Natural killer cell (primary cell): ENCODE results near the gene AJAP1. TPM values are rescaled to one million over a fixed set of nuclear protein-coding genes. Genes with fewer than 3 reads are reported as not detected.

ENCODE experiments used
- ATAC-seq, 3 donors: fragments of 150-1000 bp in 2 of 3; fragments of 200-7000 bp in 1 of 3; cut with Tn5 transposase; 1 replicate in 1 of 3; 2 replicates in 2 of 3; pipeline ENCODE4 v1.10.0; 2021; ENCODE audit warnings: mild to moderate bottlenecking in 2 of 3, moderate library complexity in 2 of 3
- DNase-seq, 2 donors: peaks; one replicate each; pipeline versions ENCODE4 v3.0.0 to v3.0.0-alpha.2; 2013 to 2021; ENCODE audit warnings: mixed read lengths in 1 of 2
- H3K27ac ChIP-seq: one replicate; pipeline ENCODE4 v1.5.1; 2013; ENCODE audit warnings: mild to moderate bottlenecking, low read length
- H3K27me3 ChIP-seq: one replicate; pipeline ENCODE4 v1.6.1; 2013; ENCODE audit warnings: low read length; ENCODE audit not compliant: control insufficient read depth, insufficient read depth
- H3K36me3 ChIP-seq: one replicate; pipeline ENCODE4 v1.6.1; 2013; ENCODE audit warnings: low read length; ENCODE audit not compliant: control insufficient read depth, insufficient read depth
- H3K4me1 ChIP-seq: one replicate; pipeline ENCODE4 v1.6.1; 2013; ENCODE audit warnings: low read length; ENCODE audit not compliant: control insufficient read depth, insufficient read depth
- H3K4me3 ChIP-seq: one replicate; pipeline ENCODE4 v1.5.1; 2013; ENCODE audit warnings: low read length
- H3K9me3 ChIP-seq: one replicate; pipeline ENCODE4 v1.6.1; 2013; ENCODE audit warnings: low read length; ENCODE audit not compliant: control insufficient read depth, insufficient read depth
- H3K27ac Mint-ChIP-seq, 2 donors: one replicate each; pipeline ENCODE4 v1.8.0; 2022; ENCODE audit warnings: mild to moderate bottlenecking in 2 of 2, mixed read lengths in 2 of 2, moderate library complexity in 1 of 2
- H3K27me3 Mint-ChIP-seq, 2 donors: one replicate each; pipeline ENCODE4 v1.8.0; 2022; ENCODE audit warnings: low read depth in 2 of 2, mixed read lengths in 2 of 2
- H3K36me3 Mint-ChIP-seq: one replicate; pipeline ENCODE4 v1.8.0; 2022; ENCODE audit warnings: mixed read lengths
- H3K4me1 Mint-ChIP-seq, 2 donors: one replicate each; pipeline ENCODE4 v1.8.0; 2022; ENCODE audit warnings: mixed read lengths in 2 of 2
- H3K4me3 Mint-ChIP-seq: one replicate; pipeline ENCODE4 v1.8.0; 2022; ENCODE audit warnings: mild to moderate bottlenecking, moderate library complexity, mixed read lengths
- H3K9me3 Mint-ChIP-seq, 2 donors: one replicate each; pipeline ENCODE4 v1.8.0; 2022; ENCODE audit warnings: mixed read lengths in 2 of 2
- WGBS: methylation state at CpG from one replicate; pipeline ENCODE4 v1.1.7; 2013; ENCODE audit warnings: missing lambda C conversion rate; ENCODE audit not compliant: insufficient coverage; 5-methylcytosine and 5-hydroxymethylcytosine counted together
- intact Hi-C: fragments of 100-400 bp; cut with micrococcal nuclease; formaldehyde crosslinking; loops from one replicate; pipeline ENCODE4 v1.14.2; 2022
- total RNA-seq, 4 donors: library from RNA; stranded (reverse); fragments of 120-200 nt in 1 of 4; gene quantifications; one replicate each; pipeline versions ENCODE4 v1.2.3 to v1.2.4, GENCODE V29; 2013 to 2022
- TF ChIP-seq, protein P1 (sequence below): fragments of 200-600 bp; IDR thresholded peaks from one replicate; pipeline ENCODE4 v1.8.0; 2022; ENCODE audit warnings: antibody characterized with exemption

AJAP1 gene
- total RNA-seq, 3 donors from 2014 or later (not counting 1 experiment from before 2014, with no cell fraction given): not detected

DNA sequence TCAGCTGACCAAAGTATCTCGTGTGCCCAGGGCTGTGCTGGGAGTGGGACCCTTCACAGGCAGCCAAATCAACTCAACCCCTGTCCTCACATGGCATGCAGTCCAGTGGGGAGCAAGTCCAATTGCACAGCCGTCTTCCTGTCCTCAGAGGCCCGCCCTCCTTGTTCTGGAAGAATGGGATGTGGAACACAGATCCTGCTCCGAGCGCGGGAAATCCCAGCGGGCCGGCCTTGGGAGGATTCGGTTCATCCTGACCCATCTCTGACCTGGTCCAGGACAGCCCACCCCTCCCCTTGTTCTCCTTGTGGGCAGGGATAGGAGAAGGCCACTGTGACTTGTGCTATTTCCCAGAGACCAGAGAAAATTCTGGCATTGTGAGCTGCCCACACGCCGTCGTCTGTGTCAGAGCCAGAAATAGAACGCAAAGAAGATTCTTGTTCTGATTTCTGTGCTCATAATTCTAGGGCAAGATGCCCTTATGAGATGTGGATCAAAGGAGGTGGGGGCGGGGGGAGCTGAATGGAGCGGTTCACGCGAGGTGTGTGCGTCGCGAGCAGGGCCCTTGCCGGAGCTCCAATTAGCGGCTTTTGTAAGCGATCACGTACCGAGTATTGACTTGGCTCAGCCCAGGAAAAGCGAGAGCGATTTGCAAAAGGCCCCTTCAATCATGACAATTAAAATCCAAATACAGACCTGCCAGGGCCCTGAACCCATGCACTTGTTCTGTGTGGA, 79.2 kb downstream of the AJAP1 start:
- H3K27ac Mint-ChIP-seq: no peak overlapping the region
- H3K4me3 Mint-ChIP-seq: no peak overlapping the region
- 89% methylated on average over 27 of the region's 27 CpGs for WGBS
- no peaks in the 10 kb centered on the region for H3K27me3 ChIP-seq
- peaks cover 10% of the 10 kb centered on the region for H3K9me3 ChIP-seq
- peaks cover 8% of the 10 kb centered on the region for H3K4me1 ChIP-seq
- TF ChIP-seq, protein P1, sequence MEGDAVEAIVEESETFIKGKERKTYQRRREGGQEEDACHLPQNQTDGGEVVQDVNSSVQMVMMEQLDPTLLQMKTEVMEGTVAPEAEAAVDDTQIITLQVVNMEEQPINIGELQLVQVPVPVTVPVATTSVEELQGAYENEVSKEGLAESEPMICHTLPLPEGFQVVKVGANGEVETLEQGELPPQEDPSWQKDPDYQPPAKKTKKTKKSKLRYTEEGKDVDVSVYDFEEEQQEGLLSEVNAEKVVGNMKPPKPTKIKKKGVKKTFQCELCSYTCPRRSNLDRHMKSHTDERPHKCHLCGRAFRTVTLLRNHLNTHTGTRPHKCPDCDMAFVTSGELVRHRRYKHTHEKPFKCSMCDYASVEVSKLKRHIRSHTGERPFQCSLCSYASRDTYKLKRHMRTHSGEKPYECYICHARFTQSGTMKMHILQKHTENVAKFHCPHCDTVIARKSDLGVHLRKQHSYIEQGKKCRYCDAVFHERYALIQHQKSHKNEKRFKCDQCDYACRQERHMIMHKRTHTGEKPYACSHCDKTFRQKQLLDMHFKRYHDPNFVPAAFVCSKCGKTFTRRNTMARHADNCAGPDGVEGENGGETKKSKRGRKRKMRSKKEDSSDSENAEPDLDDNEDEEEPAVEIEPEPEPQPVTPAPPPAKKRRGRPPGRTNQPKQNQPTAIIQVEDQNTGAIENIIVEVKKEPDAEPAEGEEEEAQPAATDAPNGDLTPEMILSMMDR: no peak
- no peak overlapping the region for H3K4me3 ChIP-seq
- H3K36me3 ChIP-seq: no peaks in the 10 kb centered on the region
- no peak for DNase-seq
- H3K9me3 Mint-ChIP-seq: no peaks in the 10 kb centered on the region
- H3K27ac ChIP-seq: no peak overlapping the region
- H3K36me3 Mint-ChIP-seq: no peaks in the 10 kb centered on the region
- peaks cover 0 to 5% of the 10 kb centered on the region in 2 donors for H3K4me1 Mint-ChIP-seq
- peaks cover 0 to 8% of the 10 kb centered on the region in 2 donors for H3K27me3 Mint-ChIP-seq
- intact Hi-C loops: no loop called here
- ATAC-seq: no peak

GRCh38 chr1:4734219-4734618, 79.8 kb downstream of the AJAP1 start:
- intact Hi-C loops: no loop called here
- Mint-ChIP-seq H3K4me3 (no peak overlapping the region), H3K36me3 (no peaks in the 10 kb centered on the region), H3K4me1 (peaks cover 0 to 5% of the 10 kb centered on the region in 2 donors), H3K27ac (no peak overlapping the region), H3K27me3 (peaks cover 0 to 8% of the 10 kb centered on the region in 2 donors), H3K9me3 (no peaks in the 10 kb centered on the region)
- Histone ChIP-seq H3K4me1 (peaks cover 8% of the 10 kb centered on the region), H3K27me3 (no peaks in the 10 kb centered on the region), H3K27ac (no peak overlapping the region), H3K9me3 (peaks cover 10% of the 10 kb centered on the region), H3K36me3 (no peaks in the 10 kb centered on the region), H3K4me3 (no peak overlapping the region)
- no peak for ATAC-seq
- DNase-seq: no peak
- WGBS: 80% methylated on average over 6 of the region's 6 CpGs
- TF ChIP-seq, protein P1: no peak

- WGBS: 86% methylated on average over 22 of the region's 22 CpGs
These were observed 80.4 kb downstream of the AJAP1 start for GRCh38 chr1:4734791-4735190.

More at GRCh38 chr1:4734791-4735190, 80.4 kb downstream of the AJAP1 start:
- no peak for ATAC-seq
- Histone ChIP-seq H3K4me3 (no peak overlapping the region), H3K9me3 (peaks cover 10% of the 10 kb centered on the region), H3K27me3 (no peaks in the 10 kb centered on the region), H3K27ac (no peak overlapping the region), H3K36me3 (no peaks in the 10 kb centered on the region), H3K4me1 (peaks cover 8% of the 10 kb centered on the region)
- H3K4me1 Mint-ChIP-seq: peaks cover 0 to 5% of the 10 kb centered on the region in 2 donors
- H3K36me3 Mint-ChIP-seq: no peaks in the 10 kb centered on the region
- DNase-seq: no peak
- H3K27me3 Mint-ChIP-seq: peaks cover 0 to 8% of the 10 kb centered on the region in 2 donors
- H3K27ac Mint-ChIP-seq: no peak overlapping the region
- no peak overlapping the region for H3K4me3 Mint-ChIP-seq
- intact Hi-C loops: no loop called here
- TF ChIP-seq, protein P1: no peak
- H3K9me3 Mint-ChIP-seq: no peaks in the 10 kb centered on the region
